IPS-NIHi7 (cell line): Measurements from ENCODE around the gene MYEF2.
A peak's percentile ranks its signal among the peaks of the same experiment; 100 is the strongest.

Experiments used
- DNase-seq: peaks from one replicate; pipeline ENCODE4 v3.0.0; 2012; ENCODE audit warnings: mixed read lengths; ENCODE audit errors: extremely low spot score

MYEF2 gene

GRCh38 chr15:48177766-48178647, at the start of gene MYEF2:
TSS of gene MYEF2 (minus strand) at chr15:48178295. CDS start at chr15:48178237, 58 bp downstream.
- peak; percentile 88 for DNase-seq

- DNase-seq: no peak
These were observed 47.7 kb upstream of the MYEF2 start for GRCh38 chr15:48225771-48226170.

DNA sequence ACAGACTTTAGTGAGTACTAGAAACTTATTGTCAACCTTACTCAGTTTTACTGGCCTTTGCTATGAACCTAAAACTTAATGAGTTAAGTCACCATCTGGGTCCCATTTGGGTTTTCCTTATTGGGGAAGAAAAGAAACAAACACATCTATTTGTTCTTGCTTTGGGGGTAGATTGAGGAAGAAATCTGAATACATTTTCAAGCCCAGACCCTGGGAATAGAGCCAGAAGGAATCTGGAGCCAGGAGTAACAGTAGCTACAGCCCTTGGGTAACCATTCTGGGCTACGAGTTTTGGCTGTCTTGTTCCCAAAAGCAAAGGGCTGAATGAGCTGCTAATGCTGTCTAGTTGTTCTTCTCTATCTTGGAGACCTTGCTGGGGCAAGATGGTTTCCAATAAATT, 44.5 kb upstream of the MYEF2 start:
- no peak for DNase-seq

GRCh38 chr15:48221885-48222284, 43.8 kb upstream of the MYEF2 start:
- DNase-seq: no peak

DNA sequence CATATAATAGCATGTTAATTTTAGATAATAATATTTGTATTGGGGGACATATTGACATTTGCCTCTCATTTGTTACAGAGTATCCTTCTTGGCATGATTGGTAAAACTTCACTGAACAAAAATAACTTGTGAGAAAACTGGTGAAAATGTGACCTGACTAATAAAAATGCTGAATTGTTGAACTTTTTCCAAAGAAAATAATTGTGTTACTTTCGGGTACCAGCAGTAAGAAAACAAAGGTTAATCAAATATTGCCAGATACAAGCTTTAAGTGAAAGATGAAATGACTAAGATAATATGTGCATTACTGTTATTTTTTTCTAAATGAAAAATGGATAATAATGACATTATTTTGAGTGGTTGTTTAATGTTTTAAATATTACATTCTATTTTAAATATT, 43.2 kb upstream of the MYEF2 start:
- no peak for DNase-seq

GRCh38 chr15:48205981-48206380, 27.9 kb upstream of the MYEF2 start, which contains the start of gene SLC12A1:
TSS of gene SLC12A1 (plus strand) at chr15:48206302. CDS start at chr15:48207720, 1,418 bp downstream.
- no peak for DNase-seq

DNA sequence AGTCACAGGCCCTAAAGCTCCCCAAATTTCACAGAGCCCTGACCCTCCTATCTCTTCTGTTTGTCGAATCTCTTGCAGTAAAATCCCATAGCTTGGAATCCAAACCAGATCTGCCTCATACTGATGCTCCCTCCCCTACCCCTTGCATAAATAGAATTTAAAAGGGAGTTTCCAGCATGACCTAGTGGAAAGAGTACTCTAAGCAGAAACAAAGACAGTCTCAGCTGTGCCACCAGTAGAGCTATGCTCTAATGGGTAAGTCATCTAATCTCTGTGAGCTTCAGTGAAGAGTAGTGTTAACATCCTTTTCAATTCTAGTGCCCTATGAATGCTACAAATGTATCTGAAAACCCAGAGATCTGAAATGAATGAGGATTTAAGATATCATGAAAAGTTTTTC, 24.0 kb upstream of the MYEF2 start:
- no peak for DNase-seq

- DNase-seq: peak; percentile 24
These were observed 13.6 kb upstream of the MYEF2 start, which contains the start of gene CTXN2 for GRCh38 chr15:48191574-48192225. TSS of gene CTXN2 (plus strand) at chr15:48191665. CDS start at chr15:48201301, 9,636 bp downstream.

DNA sequence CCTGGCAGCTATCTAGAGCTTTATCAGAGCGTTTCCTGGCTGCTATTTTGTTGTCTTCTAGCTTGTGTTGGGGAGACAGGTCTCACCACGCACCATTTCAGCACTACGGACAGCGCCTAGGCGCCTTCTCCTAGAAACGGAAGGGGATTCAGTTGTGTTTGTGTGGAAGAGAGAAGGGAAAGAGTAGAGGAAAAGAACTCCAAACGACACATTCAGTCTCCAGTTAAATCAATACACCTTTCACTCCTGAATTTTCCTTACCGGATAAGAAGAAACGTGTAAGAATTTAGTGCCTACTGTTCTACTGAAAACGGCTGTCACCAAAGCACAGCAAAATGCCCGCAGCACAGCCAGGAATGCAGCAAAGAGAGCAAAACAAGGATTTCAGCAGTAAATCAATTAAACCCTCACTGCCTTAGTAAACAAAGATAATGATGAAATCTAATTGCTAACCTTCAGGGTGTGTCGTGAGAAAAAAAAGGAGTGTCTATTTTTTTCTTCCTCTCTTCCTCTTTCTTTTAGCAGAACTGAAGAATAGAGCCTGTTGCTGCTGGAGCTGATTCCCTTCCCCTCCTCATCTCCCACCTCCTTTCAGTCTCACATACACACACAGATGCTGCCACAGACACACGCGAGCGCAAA, 13.0 kb upstream of the MYEF2 start:
- peak; percentile 79 for DNase-seq

DNA sequence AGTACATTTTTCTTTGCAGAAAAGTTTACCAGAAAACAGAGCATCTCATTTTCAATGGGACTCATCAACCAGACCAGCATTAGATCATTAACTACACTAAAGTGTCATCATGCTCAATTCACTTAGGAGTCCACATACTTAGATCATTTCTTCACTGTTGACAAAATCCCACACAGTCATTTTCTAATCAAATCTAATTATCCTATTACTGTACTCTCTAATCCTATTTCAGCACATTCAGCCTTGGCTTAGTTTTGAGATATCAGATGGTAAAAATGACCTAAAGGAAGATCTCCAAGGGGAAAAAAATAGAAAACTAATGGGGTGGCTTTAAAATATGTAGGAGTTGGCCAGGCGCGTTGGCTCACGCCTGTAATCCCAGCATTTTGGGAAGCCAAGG, 8.2 kb upstream of the MYEF2 start:
- no peak for DNase-seq

DNA sequence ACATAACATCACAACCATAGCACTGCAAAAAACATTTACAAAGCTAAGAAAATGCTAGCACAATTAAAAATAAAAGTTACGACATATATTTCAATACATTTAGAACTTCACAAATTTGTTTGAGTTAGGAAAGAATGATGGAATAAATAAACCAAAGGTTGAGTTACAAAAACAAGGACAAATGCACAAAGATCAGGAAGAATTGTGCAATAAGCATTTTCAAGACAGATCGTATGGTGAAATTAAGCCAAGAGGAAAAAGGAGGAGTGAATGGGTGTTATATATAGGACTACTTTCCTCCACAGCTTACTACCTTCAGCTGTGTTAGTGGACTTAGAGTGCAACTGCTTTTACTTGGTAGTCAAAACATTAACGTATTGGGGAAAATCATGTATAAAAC, 7.4 kb upstream of the MYEF2 start:
- DNase-seq: no peak

DNA sequence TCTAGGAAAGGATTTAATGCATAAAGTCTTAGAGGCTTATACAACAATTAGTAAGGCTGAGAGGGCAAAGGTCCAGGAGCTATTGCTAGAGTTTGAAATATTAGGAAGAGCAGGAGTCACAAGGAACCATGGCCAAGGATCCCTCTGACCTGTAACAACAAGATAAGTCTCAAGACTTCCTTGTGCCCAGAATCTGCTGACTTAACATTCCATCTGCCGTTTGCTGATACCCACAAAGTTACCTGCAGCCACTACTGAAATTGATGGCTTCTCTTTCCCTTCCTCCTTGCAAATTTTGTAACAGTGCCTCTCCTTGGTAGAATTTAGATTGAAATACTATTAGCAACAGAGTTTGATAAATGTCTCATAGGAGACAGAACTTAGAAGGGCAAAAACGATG, 4.7 kb upstream of the MYEF2 start:
- no peak for DNase-seq

GRCh38 chr15:48178648-48178931, 495 bp upstream of the MYEF2 start:
- no peak for DNase-seq

DNA sequence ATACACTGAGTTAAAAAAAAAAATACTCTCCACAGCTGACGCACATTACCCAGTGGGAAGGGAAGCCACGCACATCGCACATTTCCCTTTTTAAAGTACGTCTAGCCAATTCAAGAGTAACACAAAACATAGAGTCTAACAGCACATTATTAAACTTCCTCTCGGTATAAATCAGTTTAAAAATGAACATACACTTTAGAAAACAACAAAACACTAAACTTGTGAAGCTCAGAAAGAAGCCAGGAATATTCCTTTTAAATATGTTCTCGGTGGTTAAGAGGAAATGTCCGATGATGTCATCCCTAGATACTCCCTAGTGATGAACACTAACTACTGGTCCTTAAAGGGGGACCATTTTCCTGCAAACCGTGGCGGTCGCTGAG, 721 bp downstream of the MYEF2 start:
- no peak for DNase-seq

GRCh38 chr15:48176957-48177356, 1.1 kb downstream of the MYEF2 start:
- no peak for DNase-seq

- no peak for DNase-seq
These were observed 2.0 kb downstream of the MYEF2 start for GRCh38 chr15:48176112-48176511.

GRCh38 chr15:48175126-48175525, 3.0 kb downstream of the MYEF2 start:
- no peak for DNase-seq

DNA sequence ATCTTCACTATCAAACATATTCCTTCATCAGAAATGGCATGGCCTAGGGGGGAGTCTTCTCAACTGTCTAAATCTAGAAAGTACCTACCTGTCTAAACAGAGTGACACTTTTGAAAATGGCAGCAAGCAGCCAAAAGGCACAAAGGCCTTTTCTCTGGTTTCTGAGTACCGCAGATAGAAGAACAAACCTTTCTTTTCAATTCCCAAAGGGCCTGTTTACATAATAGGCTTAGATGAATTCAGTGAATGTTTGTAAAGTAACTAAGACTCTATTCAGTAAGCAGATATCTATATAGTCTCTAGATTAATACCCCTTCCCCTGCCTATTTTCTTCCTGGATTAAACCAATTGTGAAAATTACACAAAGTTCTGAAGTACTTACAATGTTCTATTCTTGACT, 7.1 kb downstream of the MYEF2 start:
- DNase-seq: no peak

DNA sequence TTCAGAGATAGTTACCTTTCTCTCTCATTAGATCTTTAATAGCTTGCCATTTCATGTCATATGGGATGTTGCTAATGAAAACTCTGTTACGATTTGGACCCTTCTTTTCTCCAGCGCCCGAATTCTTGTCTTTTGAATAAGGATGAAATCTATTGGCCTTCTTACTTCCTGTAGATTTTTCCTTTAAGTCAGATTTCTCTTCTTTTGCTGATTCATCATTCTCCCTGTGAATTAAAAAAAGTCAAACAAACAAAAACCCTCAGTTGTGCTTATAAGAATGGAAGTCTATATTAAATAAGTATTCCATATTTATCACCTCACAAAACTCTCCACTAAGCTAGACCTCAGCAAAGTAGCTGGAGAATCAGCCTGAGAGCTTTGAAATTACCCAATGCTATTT, 9.5 kb downstream of the MYEF2 start:
- no peak for DNase-seq

DNA sequence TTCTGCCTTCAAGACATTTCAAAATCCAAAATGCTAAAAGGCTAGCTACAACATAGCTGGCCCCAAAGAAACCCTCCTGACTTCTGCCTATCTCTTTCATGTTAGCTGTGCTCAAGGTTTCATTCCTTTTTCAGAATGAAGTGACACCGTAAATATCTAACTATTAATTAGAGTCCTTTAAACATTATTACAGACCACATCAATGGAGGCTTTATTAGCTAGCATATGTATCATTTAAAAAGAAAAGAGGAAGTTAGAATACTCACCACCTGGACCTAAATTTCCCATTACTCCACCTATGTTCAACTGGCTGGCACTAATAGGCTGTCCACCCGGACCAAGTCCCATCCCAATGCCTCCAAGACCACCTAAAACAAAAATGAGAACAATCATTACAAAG, 24.6 kb downstream of the MYEF2 start:
- DNase-seq: no peak

- DNase-seq: no peak
These were observed 28.2 kb downstream of the MYEF2 start for GRCh38 chr15:48149858-48150257.

DNA sequence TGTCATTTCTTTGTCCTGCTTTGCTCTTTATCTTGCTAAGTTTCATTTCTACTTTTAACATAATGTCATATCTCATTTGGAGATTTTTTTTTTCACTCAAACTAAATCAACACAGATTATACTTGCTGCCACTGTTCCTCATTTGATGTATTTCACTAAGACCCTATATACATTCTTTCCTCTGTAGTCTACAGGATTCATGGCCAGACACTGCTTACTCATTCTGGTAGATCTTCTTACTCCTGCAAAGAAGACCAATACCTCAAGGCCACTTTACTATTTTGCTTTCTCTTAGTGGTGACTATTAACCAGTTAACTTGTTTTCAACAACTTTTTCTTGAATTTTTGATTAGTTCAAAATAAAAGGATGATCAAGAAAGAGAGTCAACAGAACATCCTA, 30.7 kb downstream of the MYEF2 start:
- DNase-seq: no peak

DNA sequence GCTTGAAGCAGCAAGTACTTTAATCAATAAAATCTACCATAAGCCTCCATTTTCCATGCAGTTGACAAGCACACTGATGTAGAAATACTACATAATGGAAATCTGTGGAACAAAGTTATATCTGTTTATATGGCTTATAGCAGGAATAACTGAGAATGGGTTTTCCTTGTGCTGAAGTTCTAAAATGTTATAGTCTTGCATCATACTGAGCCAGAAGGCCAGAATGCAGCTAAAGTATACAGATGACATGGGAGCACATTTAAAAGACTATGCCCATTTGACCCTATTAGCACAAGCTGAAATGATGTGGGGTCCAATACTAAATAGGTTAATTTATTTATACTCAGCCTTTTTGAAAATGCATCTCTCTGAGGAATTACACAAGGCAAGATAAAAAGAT, 32.2 kb downstream of the MYEF2 start:
- DNase-seq: no peak
